Measurements from ENCODE around the gene C3orf18.

C3orf18 gene

DNA sequence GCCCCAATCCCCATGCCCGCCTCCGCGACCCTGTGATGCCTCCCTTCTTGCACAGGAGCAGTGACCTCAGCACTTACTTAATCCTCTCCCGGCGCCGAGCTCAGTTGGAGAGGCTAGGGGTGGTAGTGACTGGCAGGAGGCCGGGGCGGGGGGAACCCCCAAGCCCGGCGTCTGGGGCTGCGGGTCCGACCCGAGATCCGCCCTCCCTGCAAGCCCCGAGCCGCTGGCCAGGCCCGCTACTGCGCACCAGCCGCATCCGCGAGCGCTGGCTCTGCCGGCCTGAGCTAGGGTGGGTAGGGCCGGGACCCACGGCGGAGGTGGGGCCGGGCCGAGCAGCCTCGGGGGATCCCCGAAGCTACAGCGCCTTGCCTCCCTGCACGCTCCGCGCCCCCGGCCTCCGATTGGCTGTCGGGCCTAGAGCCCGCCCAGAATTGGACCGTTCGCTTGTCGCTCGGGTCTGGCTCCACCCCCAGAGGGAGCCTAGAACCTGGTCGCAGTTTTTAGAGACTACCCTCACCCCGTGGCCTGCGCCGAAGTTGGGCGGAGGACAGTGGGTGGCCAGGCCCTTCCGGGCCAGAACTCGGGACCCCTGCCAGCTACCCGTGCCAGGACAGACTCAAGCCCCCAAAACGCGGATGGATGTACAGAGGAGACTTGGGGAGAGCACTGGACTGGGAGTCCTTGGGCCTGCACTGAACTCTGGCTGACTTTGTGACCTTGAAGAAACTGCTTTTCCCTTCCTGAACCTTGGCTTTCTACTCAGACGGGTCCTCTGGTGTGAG is at the start of gene C3orf18:
C3orf18 (minus strand) TSS at position 362 of the 782 bp plus-strand sequence. CDS start 2,048 bp downstream, outside the sequence.
- DNase-seq: peak; percentile 42 to 93 (median 84)

DNA sequence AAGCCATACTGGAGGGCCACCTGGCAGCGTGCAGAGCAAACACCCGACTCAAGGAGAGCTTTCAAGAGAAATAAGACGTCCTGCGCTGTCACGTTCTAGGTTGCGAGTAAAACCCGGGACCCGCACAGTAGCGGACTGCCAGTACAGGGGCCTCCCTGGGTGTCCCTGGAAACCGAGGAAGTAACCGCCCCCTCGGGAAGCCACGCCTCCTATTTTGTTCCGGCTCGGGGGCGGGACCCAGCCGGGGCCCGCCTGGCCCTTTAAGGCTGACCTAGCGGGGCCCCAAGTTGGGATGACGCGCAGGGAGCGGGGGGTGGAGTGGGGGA is 49.2 kb upstream of the C3orf18 start:
- DNase-seq: peak; percentile 19 to 91 (median 76)

DNA sequence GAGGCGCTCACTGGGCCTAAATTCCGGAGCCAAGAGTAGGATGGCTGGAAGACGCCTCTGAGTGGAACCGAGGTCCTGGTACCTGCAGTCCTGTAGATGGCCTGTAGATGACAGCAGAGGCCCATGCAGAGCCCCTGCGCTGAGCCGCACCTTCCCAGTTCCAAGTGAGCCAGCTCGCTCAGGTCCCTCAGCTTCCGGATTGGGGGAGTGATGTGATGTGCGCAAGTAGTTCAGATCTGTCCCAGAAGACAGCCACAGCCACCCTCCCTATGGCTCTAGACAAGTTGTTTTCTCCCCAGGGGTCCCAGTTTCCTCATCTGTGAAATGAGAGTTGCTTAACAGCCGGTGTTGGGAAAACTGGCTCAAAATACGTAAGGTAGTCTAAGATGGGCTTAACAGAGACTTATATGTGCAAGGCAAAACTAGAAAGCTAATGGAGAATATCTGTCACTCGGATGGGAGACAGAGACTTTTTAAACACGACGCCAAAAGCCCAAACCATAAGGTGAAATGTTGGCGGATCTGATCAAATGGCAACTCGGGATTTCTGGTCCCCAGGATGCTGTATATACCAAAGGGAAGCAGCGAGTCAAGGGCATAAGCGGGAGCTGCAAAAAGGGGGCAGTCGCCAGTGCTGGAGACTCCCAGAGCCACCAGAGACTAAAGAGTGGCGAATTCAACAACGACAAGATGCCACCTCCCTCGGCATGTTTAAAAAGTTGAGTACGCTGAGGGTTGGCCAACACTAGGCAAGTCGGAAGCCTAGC is 48.6 kb upstream of the C3orf18 start:
- peak in 49 of 51 donors; percentile 16 to 84 (median 66) for DNase-seq

GRCh38 chr3:50615190-50615589 is 47.6 kb upstream of the C3orf18 start:
- DNase-seq: no peak

DNA sequence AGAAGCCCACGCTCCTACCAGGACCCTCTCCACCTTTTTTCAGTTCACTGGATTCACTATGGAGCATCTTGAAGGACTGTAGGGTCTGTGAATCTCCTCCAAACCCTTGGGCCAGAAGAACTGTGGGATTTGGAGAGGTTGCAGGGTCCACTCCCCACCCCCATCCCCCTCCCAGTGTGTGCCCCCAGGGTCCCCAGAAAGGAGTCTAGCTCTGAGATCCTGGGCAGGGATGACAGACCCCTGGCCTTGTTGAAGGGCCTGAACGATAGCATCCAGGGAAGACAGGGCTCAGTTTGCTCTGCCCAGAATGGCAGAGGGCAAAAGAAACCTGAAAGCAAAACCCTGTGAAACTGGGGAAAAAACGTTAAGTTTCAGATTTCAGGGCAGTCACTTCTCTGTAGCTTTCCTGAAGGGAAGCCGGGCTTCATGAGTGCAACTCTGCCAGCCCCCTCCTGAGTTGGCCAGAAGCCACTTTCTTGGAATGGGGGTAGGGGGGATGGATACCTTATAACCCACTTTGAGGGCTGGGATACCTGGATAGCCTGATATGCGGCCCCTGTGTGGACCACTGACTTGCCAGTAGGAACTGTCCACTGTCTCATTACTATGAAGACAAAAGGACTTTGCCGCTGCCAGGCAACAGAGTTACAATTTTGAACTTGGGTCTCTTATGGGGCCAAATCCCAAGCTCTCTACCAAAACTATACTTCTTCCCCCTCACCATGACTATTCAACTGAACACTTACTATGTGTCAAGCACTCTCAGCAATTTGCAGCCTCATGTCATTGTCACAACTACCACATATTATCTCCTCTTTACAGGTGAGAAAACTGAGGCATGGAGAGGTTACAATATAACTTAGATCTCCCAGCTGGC is 45.7 kb upstream of the C3orf18 start:
- no peak for DNase-seq

DNA sequence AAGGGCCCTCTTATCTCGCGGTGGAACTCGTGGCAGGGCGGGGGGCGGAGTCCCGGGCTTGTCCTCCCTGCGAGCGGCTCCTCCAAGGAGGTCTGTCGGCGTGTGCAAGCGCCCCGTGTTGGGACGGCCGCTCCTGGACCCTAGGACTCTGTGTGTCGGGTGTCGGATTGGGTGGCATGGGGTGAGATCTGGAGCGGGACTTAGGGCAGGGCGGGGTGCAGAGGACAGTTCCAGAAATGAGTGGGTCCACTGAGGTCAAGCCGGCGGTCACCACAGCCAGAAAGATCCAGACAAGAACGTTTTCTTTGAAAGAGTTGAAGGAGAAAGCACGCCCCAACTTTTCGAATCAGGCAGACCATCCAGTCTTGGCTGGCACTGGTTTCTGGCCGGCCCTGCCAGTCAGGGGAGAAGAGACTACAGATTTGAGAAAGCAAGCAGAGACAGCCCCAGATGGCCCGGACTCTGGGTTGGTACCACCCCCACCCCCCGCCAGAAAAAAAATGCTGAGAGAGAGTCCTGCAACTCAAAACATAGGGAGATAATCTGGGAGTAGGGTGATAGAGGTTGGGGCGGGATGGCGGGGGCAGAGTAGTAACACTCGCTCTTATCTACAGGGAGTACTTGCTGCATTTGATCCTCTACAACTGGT is 44.8 kb upstream of the C3orf18 start:
- no peak for DNase-seq

- DNase-seq: peak; percentile 31 to 94 (median 81)
These were observed 44.1 kb upstream of the C3orf18 start, which contains the start of gene CISH for GRCh38 chr3:50611464-50612233. TSS of gene CISH (minus strand) at chr3:50611774. CDS start at chr3:50611650, 124 bp downstream.

GRCh38 chr3:50610992-50611463 is 43.5 kb upstream of the C3orf18 start:
- DNase-seq: no peak

DNA sequence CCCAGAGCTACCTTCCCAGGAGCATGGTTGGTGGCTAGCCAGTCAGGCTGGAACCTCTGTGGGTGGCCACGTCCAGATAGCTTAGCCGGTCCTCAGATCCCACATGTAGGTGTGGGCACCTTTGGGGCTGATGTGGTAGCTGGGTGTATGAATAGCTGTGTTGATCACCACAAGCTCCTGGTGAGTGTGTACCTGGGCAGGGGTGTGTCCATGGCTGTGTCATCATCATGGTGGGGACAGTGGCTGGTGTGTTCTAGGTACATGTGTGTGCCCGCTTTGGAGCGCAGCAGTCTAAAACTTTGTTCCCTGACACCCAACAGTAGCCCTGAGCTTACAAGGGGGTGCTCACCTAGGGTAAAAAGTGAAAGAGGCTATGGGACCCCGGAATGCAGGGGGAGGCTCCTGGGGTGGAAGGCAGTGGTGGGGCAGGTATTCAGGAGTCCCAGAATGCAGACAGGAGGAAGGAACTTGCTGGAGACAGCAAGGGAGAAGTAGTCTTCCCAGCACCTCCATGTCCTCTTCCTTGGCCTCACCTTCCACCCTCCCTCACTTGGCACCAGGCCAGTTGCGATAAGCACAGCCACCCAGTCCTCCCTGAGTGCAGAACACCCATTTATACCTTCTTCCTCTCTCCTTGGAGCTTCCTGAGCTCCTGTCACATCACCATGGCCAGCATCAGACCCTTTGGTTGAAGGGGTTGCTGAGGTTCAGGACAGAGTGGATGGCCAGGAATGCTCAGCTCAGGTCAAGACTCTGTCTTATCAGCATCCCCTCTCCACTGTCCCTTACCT is 42.8 kb upstream of the C3orf18 start:
- DNase-seq: no peak

DNA sequence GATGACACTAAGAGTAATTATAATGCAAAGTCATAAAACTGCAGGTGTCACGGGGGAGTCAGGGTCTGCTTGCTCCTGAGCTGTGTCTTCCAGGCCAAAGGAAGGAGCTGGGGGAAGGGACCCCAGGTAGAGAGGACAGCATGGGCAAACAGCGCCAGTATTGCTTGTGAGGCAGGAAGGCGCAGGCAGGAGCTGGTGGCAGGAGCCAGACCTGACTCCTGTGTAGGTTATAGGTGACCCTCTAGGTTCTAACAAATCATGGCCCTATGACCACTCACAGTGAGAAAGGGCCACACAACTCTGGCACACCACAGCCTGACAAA is 42.2 kb upstream of the C3orf18 start:
- DNase-seq: no peak

DNA sequence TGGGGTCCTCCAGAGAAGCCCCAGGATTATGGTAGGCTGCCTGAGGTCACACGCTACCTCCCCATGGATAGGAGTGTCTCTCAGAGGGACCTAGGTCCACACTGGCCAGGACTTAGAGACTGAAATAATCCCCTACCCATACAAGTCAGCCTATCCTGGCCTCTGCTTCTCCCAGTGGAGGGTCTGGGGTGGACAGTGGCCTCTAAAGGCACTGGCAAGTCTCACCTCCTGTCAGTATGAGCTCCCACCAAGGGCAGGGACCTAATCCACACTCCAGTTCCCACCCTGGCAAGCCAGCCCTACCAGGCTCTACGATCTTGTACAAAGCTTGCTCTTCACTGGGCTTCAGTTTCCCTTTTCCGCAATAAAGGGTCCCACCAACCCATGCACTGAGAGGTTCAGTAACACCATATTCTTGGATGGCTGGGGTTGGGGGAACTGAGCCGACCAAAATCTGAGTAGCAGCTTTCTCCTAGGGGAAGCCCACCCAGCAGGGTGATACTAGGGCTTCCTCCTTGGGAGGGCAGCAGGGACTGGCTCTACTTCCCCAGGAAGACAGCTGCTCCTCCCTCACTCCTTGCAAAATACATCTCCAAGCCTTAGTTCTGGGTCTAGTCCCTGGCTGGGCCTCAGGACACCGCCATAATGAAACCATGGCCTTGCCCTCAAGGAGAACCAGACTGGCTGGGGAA is 41.7 kb upstream of the C3orf18 start:
- DNase-seq: no peak

DNA sequence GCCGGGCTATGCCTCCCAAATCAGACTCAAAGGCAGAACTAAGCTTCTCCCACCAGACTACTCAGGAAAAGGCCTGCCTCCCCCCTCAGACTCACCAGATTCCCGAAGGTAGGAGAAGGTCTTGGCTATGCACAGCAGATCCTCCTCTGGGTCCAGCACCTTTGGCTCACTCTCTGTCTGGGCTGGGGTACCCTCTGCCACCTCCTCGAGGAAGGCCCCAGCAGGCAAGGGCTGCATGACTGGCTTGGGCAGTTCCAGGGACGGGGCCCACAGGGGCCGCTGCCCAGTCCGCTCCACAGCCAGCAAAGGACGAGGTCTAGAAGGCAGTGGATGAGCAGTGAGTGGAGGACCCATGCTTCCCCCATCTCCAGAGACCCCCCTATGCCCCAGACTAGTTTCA is 40.7 kb upstream of the C3orf18 start:
- DNase-seq: no peak

- no peak for DNase-seq
These were observed 39.9 kb upstream of the C3orf18 start for GRCh38 chr3:50607271-50608091.

DNA sequence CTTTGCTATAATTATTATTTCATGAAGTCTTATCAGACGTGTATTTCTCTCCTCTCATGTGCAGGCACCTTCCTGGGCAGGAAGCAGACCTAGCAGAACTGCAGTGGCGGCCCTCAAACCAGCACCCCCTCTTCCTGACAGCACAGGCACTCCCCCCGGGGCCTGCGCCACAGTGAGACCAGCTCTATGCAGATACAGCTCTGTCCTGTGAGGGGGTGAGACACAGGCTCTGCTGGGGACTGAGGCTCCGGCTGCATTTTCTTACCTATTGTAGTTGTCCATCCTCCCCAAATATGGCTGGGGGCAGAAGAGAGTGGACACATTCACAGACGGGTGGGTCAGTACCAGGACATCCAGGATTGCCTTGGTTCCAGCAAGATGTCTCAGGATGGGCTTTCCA is 39.0 kb upstream of the C3orf18 start:
- no peak for DNase-seq

GRCh38 chr3:50605901-50606326 is 38.4 kb upstream of the C3orf18 start:
- DNase-seq: no peak

DNA sequence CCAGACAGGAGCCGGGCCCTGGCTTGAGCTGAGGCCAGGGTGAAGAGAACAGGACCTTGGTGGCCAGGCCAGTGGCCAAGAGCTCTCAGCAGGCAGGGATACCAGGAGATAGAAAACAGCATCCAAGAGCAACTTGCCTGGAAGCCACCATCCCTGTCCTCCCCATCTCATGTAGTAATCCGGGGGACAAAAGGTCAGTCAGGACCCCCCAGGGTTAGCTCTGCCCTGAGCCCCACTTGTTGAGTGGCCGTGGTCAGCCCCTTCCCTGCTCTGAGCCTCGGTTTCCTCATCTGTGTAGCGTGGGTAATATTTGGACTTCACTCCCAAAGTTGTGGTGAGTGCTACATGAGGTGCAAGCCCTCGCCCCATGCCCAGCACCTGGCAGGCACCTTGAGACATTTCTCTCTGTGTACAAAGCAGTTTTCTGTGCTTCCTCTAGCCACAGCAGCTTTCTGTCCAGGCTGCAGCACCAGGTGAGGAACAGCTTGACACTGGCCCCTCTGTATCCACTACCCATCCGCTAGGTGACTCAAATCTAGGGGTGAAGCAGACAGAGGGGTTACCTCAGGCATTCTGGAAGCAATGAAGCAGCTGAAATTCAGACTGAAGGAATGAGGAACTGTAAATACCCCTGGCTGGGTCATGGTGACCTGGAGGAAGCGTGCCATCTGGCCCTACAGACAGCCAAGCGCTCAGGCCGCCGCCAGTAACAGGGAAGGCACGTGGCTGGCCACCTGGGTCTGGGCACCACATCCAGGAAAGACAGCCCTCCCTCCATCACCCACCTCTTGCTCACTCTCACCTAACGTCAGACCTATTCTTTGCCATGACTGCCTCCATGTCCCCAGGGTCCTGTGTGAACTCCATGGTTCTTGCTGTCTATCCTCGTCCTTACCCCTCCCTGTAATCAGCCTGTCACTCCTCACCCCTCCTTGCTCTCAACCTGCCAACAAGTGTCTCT is 37.4 kb upstream of the C3orf18 start:
- peak in 4 of 51 donors; percentile 12 to 17 (median 13) for DNase-seq

DNA sequence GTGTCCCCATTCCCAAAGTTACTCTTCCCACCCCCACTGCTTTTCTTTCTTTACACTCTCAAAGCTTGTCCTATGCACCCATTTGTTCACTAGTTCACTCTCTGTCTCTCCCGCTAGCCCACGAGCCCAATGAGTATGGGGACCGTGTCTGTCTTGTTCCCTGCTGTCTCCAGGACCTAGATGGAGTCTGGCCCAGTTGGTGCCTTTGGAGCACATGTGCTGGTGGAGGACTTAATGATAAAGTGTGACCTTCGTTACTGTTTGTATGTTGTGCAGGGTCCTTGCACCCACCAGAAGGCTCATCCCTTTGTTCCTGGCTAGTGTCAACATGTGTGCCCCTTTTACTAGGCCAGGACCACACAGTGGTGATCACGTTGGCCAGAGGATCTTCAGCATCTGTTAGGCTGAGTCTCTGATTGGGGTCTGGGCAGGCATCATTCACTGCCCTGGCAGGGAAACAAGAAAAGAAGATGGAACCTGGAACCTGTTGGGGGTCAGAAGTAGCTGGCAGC is 36.6 kb upstream of the C3orf18 start:
- no peak for DNase-seq

Measured in hypothalamus (tissue), 51 donors.